Thyroid gland (tissue), 4 donors: ENCODE data around the gene RASSF1.

Experiments
- CTCF ChIP-seq, 6 experiments: fragments of 200-600 bp in 3 of 6; fragments of 450-650 bp in 3 of 6; sonication (generic) in 3 of 6; IDR thresholded peaks; one replicate each; pipeline ENCODE4 v1.5.1; 2016 to 2019; ENCODE audit warnings: antibody characterized with exemption in 6 of 6, mild to moderate bottlenecking in 2 of 6, inconsistent platforms in 1 of 6, moderate library complexity in 1 of 6
- POLR2A ChIP-seq, 2 donors: fragments of 450-650 bp; IDR thresholded peaks; one replicate each; pipeline ENCODE4 v1.6.1; 2017; ENCODE audit warnings: antibody characterized with exemption in 2 of 2, mild to moderate bottlenecking in 2 of 2, moderate library complexity in 1 of 2

GRCh38 chr3:50293079-50293801 lies 47.4 kb downstream of the RASSF1 start:
- no peak for TF ChIP-seq POLR2A (IDR thresholded peaks at IDR 0.05)
- TF ChIP-seq CTCF (IDR thresholded peaks at IDR 0.05): no peak
